Stimulated activated CD4-positive, alpha-beta T cell treated with anti-CD3 and anti-CD28 coated beads, Interleukin-4, amount 100 ng/mL, for 24 hours (primary cell): ENCODE data around the gene GABBR1.
"Not testable (repeated sequence)": the region's sequence is repeated elsewhere in the genome, so short reads cannot be mapped to it uniquely, and the experiment has no call there.

Source experiments
- DNase-seq: peaks from one replicate; pipeline ENCODE4 v3.0.0-alpha.2; 2020

The GABBR1 gene

GRCh38 chr6:29632789-29633533 lies at the start of gene GABBR1:
Gene GABBR1 (minus strand): TSS chr6:29633183. CDS start chr6:29632385, 798 bp downstream.
- peak; percentile 67 for DNase-seq

- no peak for DNase-seq
Observed at GRCh38 chr6:29681811-29682210, 48.8 kb upstream of the GABBR1 start.

- no peak for DNase-seq
Observed at GRCh38 chr6:29680904-29681303, 47.9 kb upstream of the GABBR1 start, which contains the start of gene ZFP57. Gene ZFP57 (minus strand): TSS chr6:29681152. CDS start chr6:29677003, 4,149 bp downstream.

- no peak for DNase-seq
Observed at GRCh38 chr6:29680416-29680815, 47.4 kb upstream of the GABBR1 start.

- DNase-seq: no peak
Observed at GRCh38 chr6:29679962-29680361, 47.0 kb upstream of the GABBR1 start.

GRCh38 chr6:29678114-29678513 lies 45.1 kb upstream of the GABBR1 start:
- DNase-seq: no peak

GRCh38 chr6:29676981-29677601 lies 44.1 kb upstream of the GABBR1 start:
- DNase-seq: no peak

GRCh38 chr6:29675561-29675960 lies 42.6 kb upstream of the GABBR1 start:
- DNase-seq: no peak

GRCh38 chr6:29674008-29674407 lies 41.0 kb upstream of the GABBR1 start:
- DNase-seq: no peak

- no peak for DNase-seq
Observed at GRCh38 chr6:29673161-29673560, 40.2 kb upstream of the GABBR1 start.

GRCh38 chr6:29672116-29672515 lies 39.1 kb upstream of the GABBR1 start:
- not testable (repeated sequence) for DNase-seq

GRCh38 chr6:29671026-29671425 lies 38.0 kb upstream of the GABBR1 start:
- no peak for DNase-seq

- DNase-seq: no peak
Observed at GRCh38 chr6:29667158-29667557, 34.2 kb upstream of the GABBR1 start.

- no peak for DNase-seq
Observed at GRCh38 chr6:29666826-29667130, 33.8 kb upstream of the GABBR1 start.

GRCh38 chr6:29665942-29666825 lies 33.2 kb upstream of the GABBR1 start:
- no peak for DNase-seq

GRCh38 chr6:29663300-29664042 lies 30.5 kb upstream of the GABBR1 start:
- DNase-seq: no peak

- DNase-seq: not testable (repeated sequence)
Observed at GRCh38 chr6:29661502-29662141, 28.6 kb upstream of the GABBR1 start.

GRCh38 chr6:29661071-29661470 lies 28.1 kb upstream of the GABBR1 start:
- no peak for DNase-seq

GRCh38 chr6:29656798-29657197 lies 23.8 kb upstream of the GABBR1 start, which contains the start of gene MOG:
Gene MOG (plus strand): TSS chr6:29657092. CDS start chr6:29657210, 118 bp downstream.
- no peak for DNase-seq

GRCh38 chr6:29656157-29656556 lies 23.2 kb upstream of the GABBR1 start:
- DNase-seq: no peak

- no peak for DNase-seq
Observed at GRCh38 chr6:29655658-29656057, 22.7 kb upstream of the GABBR1 start.

GRCh38 chr6:29653452-29654038 lies 20.6 kb upstream of the GABBR1 start:
- DNase-seq: peak; percentile 53
